Activated CD4-positive, alpha-beta T cell treated with anti-CD3 and anti-CD28 coated beads, Interleukin-2, amount 50 U/mL, for 4 hours (primary cell): ENCODE measurements around the gene PKD1L1.
"Not testable (repeated sequence)": the region's sequence is repeated elsewhere in the genome, so short reads cannot be mapped to it uniquely, and the experiment has no call there.

Experiments
- DNase-seq, 2 experiments: peaks; one replicate each; pipeline ENCODE4 v3.0.0-alpha.2; 2020

The PKD1L1 gene

GRCh38 chr7:47937065-47937687 lies 11.1 kb downstream of the PKD1L1 start:
- DNase-seq = no peak

- DNase-seq = no peak
Measured at GRCh38 chr7:47936323-47936722, 11.9 kb downstream of the PKD1L1 start.

GRCh38 chr7:47935336-47935735 lies 12.9 kb downstream of the PKD1L1 start:
- no peak for DNase-seq

- no peak for DNase-seq
Measured at GRCh38 chr7:47934831-47935230, 13.4 kb downstream of the PKD1L1 start.

- no peak for DNase-seq
Measured at GRCh38 chr7:47933215-47933614, 15.1 kb downstream of the PKD1L1 start.

GRCh38 chr7:47932466-47933037 lies 15.7 kb downstream of the PKD1L1 start:
- DNase-seq = no peak

- DNase-seq = no peak
Measured at GRCh38 chr7:47932016-47932415, 16.2 kb downstream of the PKD1L1 start.

GRCh38 chr7:47931005-47932004 lies 17.0 kb downstream of the PKD1L1 start:
- no peak for DNase-seq

- no peak for DNase-seq
Measured at GRCh38 chr7:47924266-47924665, 24.0 kb downstream of the PKD1L1 start.

- not testable (repeated sequence) for DNase-seq
Measured at GRCh38 chr7:47923081-47923875, 25.0 kb downstream of the PKD1L1 start.

- DNase-seq = not testable (repeated sequence)
Measured at GRCh38 chr7:47916514-47916913, 31.8 kb downstream of the PKD1L1 start.

GRCh38 chr7:47915616-47915976 lies 32.7 kb downstream of the PKD1L1 start:
- DNase-seq = no peak

GRCh38 chr7:47914717-47915615 lies 33.3 kb downstream of the PKD1L1 start:
- no peak for DNase-seq

GRCh38 chr7:47912332-47912731 lies 35.9 kb downstream of the PKD1L1 start:
- no peak for DNase-seq

- no peak for DNase-seq
Measured at GRCh38 chr7:47908720-47909119, 39.5 kb downstream of the PKD1L1 start.

GRCh38 chr7:47907981-47908616 lies 40.2 kb downstream of the PKD1L1 start:
- DNase-seq = no peak

- DNase-seq = no peak
Measured at GRCh38 chr7:47906883-47907282, 41.4 kb downstream of the PKD1L1 start.

GRCh38 chr7:47905076-47905920 lies 43.0 kb downstream of the PKD1L1 start:
- DNase-seq = no peak

- DNase-seq = no peak
Measured at GRCh38 chr7:47902013-47902412, 46.3 kb downstream of the PKD1L1 start.

GRCh38 chr7:47901542-47901941 lies 46.7 kb downstream of the PKD1L1 start:
- DNase-seq = no peak
